ENCODE measurements around the gene NOC2L. TPM values are rescaled to one million over a fixed set of nuclear protein-coding genes. Genes with fewer than 3 reads are reported as not detected.

Gene NOC2L
- total RNA-seq, 1 donor from 2014 or later: 95.6 TPM

- DNase-seq (ENCODE audit: low read depth): no peak
- TF ChIP-seq CTCF (IDR thresholded peaks at IDR 0.05; ENCODE audit: insufficient read depth, low read length, poor library complexity, severe bottlenecking): peak; percentile 97
- Histone ChIP-seq H3K4me3 (ENCODE audit: low read depth, low read length) (no peak overlapping the region), H3K27me3 (ENCODE audit: control insufficient read depth, insufficient read depth, low read length) (peaks cover 44% of the 10 kb centered on the region), H3K36me3 (ENCODE audit: control insufficient read depth, insufficient read depth, low read length) (no peaks in the 10 kb centered on the region)
These were observed 24.9 kb upstream of the NOC2L start for GRCh38 chr1:983798-984475.

- H3K4me3 ChIP-seq (ENCODE audit: low read depth, low read length): no peak overlapping the region
- no peak for TF ChIP-seq CTCF (IDR thresholded peaks at IDR 0.05; ENCODE audit: insufficient read depth, low read length, poor library complexity, severe bottlenecking)
- no peaks in the 10 kb centered on the region for H3K36me3 ChIP-seq (ENCODE audit: control insufficient read depth, insufficient read depth, low read length)
- no peak for DNase-seq (ENCODE audit: low read depth)
- H3K27me3 ChIP-seq (ENCODE audit: control insufficient read depth, insufficient read depth, low read length): peaks cover 44% of the 10 kb centered on the region
These were observed 23.8 kb upstream of the NOC2L start for GRCh38 chr1:982765-983436.

- no peak for DNase-seq (ENCODE audit: low read depth)
- TF ChIP-seq CTCF (IDR thresholded peaks at IDR 0.05; ENCODE audit: insufficient read depth, low read length, poor library complexity, severe bottlenecking): no peak
- Histone ChIP-seq H3K4me3 (ENCODE audit: low read depth, low read length) (no peak within 1 kb of the TSS), H3K27me3 (ENCODE audit: control insufficient read depth, insufficient read depth, low read length) (peaks cover 44% of the 10 kb centered on the region), H3K36me3 (ENCODE audit: control insufficient read depth, insufficient read depth, low read length) (no peaks in the 10 kb centered on the region)
These were observed 23.0 kb upstream of the NOC2L start, which contains the start of gene PERM1 for GRCh38 chr1:981955-982558. Gene PERM1, minus strand, starts transcription at chr1:982093. Its CDS starts 1,064 bp downstream, at chr1:981029.

GRCh38 chr1:981491-981954 is 22.5 kb upstream of the NOC2L start:
- Histone ChIP-seq H3K36me3 (ENCODE audit: control insufficient read depth, insufficient read depth, low read length) (no peaks in the 10 kb centered on the region), H3K27me3 (ENCODE audit: control insufficient read depth, insufficient read depth, low read length) (peaks cover 44% of the 10 kb centered on the region), H3K4me3 (ENCODE audit: low read depth, low read length) (no peak overlapping the region)
- DNase-seq (ENCODE audit: low read depth): no peak
- TF ChIP-seq CTCF (IDR thresholded peaks at IDR 0.05; ENCODE audit: insufficient read depth, low read length, poor library complexity, severe bottlenecking): no peak

GRCh38 chr1:980602-981395 is 21.7 kb upstream of the NOC2L start:
- TF ChIP-seq CTCF (IDR thresholded peaks at IDR 0.05; ENCODE audit: insufficient read depth, low read length, poor library complexity, severe bottlenecking): no peak
- no peaks in the 10 kb centered on the region for H3K36me3 ChIP-seq (ENCODE audit: control insufficient read depth, insufficient read depth, low read length)
- no peak overlapping the region for H3K4me3 ChIP-seq (ENCODE audit: low read depth, low read length)
- H3K27me3 ChIP-seq (ENCODE audit: control insufficient read depth, insufficient read depth, low read length): peaks cover 44% of the 10 kb centered on the region
- DNase-seq (ENCODE audit: low read depth): no peak
